GM19468 (cell line): ENCODE results near the gene DNAH6.
"Not testable (repeated sequence)": the region's sequence is repeated elsewhere in the genome, so short reads cannot be mapped to it uniquely, and the experiment has no call there.

ENCODE experiments used
- ATAC-seq: cut with Tn5 transposase; IDR thresholded peaks from one replicate; pipeline ENCODE4 v1.9.1; 2021; ENCODE audit warnings: mild to moderate bottlenecking, moderate library complexity, moderate number of reproducible peaks; ENCODE audit not compliant: unreplicated experiment; ENCODE audit errors: extremely low read depth

DNAH6 gene

DNA sequence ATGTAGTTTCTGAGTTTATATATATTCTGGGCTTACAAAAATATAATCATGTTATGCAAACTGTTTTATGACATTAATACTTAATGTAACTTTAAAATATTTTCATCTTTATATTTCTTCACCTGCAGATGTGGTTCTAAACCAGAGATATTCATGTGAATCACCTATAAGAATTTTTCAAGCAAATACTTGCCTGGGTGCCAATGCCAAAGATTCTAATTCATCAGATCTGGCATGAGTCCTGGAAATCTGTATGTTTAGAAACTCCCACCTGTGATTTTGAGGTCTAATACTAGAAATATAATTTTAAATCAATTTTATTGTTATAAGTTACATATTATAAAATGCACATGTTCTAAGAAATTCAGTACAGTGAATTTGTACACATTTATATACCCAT, 19.9 kb upstream of the DNAH6 start:
- no peak for ATAC-seq

DNA sequence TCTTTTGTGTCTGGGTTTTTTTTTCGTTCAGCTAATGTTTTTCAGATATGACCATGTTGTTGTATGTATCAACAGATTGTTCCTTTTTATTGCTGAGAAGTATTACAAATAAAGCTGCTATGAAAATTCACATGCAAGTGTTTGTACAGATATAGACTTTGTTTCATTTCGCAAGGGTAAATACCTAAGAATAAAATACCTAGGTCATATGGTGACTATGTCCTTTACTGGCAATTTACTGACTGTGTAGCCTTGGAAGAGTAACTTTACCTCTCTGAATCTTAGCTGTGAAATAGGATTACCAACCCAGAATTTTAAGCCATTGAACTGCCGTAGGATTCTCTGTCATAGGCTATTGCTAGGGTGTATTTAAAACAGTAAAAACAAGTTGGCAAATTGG, 19.0 kb upstream of the DNAH6 start:
- no peak for ATAC-seq

DNA sequence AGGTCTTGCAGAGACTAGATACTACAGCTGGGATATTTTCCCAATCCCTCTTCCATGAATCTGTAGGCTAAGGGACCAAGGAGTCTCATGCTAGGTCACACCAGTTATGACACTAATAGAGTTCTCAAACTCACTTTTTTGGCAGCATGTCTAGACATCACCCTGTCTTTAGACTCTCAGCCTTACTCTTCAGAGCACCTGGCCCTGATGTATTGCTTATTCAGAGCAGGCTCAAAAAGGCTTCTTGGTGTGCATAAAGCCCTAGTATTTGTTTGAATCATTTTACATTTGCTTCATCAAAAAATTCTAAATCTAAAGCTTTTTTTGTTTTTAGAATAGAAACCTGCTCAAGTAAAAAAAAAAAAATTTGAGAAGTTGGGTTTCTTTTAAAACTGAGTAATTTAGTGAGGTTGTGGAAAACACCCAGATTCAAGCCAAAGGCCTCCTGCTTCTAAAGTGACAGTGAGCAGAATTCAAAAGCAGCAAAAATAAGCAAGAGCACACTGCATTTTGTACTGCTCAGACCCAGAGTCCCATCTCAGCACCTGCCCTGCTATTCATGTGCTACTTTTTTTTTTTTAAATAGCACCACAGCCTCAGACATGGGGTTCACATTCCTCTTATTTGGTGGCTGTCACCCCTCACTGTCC, 18.0 kb upstream of the DNAH6 start:
- no peak for ATAC-seq

DNA sequence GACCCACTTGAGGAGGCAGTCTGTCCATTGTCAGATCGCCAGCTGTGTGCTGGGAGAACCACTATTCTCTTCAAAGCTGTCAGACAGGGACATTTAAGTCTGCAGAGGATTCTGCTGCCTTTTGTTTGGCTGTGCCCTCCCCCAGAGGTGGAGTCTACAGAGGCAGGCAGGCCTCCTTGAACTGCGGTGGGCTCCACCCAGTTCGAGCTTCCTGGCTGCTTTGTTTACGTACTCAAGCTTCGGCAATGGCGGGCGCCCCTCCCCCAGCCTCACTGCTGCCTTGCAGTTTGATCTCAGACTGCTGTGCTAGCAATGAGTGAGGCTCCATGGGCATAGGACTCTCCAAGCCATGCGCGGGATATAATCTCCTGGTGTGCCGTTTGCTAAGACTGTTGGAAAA, 5.3 kb upstream of the DNAH6 start:
- not testable (repeated sequence) for ATAC-seq

DNA sequence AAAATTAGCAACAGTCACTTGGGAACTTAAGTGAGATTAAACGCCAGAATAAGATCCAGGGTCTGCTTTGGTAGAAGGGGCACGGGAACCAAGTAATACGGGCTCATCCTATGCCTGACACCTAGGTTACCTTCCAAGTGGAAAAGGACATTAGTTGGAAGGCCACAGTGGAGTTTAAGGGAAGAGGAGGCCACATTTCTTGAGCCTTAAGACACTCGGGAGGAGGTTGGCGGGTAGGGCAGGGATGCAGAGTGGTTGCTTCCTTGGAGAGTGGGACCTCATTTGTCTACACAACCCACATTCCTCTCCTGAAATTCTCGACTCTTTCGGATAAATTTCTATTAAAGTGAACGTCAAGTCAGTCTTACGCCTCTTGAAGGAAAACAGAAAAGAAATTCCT, 510 bp upstream of the DNAH6 start:
- ATAC-seq = no peak

DNA sequence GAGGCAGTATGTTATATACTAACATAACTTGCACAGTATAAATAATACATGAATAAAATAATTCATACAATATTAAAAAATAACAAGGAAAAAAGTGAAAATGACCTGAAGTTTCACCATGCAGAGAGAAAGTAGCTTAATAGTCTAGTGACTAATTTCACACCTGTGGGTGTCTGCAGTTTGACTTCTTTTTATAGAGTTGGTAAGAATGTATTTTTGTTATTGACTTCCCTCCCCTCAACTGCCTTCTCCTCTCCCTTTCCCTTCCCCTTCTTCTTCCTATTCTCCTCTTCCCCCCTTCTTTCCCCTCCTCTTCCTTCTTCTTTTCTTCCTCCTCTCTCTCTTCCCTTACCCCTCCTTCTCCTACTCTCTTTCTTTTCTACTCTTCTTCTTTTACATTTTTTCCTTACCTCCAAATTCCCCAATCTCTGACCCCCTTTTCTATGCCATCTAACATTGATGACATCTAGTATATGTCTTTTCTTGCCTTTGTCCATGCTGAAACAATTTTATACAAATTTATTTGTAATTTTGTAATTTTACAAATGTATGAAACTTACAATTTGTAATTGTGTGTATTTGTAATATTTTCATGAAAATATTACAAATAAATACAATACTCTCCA, 3.1 kb downstream of the DNAH6 start:
- no peak for ATAC-seq

DNA sequence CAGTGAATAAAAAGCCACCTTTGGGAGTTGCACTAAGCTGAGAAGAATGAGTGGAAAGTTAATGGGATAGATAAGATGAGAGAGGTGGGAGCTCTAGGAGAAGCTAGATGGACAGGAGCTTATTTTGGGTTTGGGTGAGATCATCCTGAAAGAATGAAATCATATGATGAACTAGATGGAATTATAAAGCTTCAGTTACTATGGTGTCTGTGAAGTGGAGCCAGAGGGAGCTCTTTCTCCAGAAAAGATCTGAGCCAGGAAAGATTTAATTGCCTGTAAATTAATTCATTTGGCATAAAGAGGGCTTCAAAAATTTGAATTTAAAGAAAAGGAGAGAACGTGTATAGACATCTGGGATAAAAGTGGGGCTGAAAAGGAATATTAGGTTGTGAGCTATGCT, 10.3 kb downstream of the DNAH6 start:
- ATAC-seq = no peak

DNA sequence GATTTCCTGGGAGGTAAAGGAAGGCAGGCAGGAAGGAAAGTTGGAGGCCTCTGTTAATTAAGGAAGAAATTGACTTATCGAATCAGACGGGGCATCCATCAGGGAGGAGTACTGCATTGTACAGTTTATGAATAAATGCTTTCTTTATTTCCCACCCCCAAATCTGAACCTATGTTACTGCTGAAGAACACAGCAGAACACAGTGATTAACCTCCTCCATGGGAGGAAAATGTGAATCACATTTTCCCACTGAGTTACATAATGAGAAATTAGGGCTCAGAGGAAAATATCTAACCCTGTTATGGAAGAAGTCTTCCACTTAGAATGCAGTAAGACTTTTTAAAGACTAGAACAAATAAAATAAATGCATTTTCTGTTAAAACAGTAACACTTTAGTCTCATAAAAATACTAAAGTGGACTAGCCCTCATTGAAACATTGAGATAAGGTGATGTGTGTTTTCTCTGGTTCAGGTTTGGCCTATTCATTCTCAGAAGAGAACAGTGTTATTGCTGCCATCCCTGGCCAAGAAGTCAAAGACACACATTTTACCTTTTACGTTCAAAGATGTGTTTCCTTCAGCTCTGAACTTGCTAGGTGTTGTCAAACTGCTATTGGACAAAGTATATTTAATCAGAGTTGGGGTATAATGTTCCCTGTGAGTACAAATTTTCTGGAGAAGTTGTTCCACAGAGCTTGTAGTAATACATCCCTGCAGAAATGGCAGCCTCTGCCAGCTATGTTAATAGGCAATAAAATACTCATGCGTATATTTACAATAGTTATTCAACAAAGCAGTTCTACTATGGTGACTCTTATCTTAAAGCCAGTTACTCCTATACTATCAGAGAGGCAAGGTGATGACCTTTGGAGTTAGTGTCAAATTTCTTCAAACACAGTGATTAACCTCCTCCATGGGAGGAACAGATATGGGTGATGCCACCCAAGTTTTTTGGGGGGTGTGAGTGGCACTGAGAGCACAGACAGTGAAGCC, 11.1 kb downstream of the DNAH6 start:
- no peak for ATAC-seq

DNA sequence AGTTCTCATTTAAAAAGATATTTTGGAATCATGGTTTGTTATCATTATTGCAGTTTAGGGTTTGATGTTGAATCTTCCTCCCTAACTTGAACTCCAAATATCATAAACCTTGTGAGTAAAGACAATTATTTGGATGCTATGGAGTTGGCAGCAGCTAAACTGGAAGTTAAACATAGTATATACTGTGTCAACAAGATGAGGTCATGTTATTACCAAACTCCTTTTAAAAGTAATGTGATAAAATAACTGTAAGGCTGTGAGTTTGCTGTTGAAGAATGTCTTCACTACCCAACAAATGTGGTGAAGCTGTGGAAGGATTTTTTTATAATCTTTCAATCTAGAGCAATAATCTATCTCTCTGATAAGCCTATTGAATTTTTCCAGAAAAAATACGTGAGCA, 16.0 kb downstream of the DNAH6 start:
- no peak for ATAC-seq

DNA sequence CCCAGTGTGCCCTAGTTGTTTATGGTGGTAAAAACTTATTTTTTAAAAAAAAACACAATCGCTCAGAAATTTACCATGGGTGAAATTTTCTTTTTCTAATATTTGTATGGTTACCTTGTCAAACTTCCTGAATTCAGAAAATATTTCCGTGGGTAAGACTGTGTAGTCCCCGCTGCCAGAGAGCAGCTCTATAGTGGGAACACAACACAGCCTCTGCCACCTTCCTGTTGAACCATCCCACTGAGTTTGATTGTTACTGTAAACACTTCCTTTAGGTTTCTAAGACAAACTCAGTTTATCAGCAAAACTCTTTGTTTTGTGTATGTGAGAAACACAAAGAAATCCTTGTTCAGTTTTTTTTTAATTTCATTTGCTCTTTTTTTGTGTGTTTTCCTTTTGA, 17.9 kb downstream of the DNAH6 start:
- no peak for ATAC-seq

DNA sequence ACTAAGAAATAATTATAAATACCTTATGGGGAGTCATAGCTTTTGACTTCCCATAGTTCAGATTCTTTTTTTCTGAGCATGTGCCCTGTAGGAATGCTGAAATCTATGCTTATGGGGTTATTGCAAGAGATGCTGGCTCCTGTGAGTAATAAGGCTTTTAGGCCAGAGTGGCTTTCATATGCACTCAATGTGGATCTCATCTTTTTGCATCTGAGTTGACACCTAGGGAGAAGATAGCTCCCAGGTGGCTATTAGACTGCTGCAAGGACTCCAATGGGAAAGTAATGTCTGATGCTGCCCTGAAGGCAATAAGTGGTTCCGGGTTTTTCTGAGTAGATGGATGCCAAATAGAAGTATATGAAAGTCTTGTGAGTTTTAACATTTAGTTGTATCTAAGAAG, 21.0 kb downstream of the DNAH6 start:
- ATAC-seq = no peak

DNA sequence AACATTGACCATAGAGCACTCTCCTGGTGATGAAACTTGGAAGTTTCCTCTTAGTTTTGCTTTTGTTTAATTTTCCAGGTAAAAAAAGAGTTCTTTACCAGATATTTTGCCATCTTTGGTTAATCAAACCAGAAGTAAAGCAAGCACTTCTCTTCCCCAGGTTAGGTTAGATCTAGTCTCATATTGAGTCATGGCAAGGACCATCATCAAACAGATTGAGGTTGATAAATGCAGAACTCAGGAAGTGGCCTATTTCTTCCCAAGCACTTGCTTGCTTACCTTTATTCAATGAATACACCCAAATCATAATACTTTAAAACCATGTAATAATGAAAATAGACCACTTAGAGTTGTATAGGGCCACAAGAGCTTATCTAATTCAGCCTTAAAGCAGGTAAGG, 23.4 kb downstream of the DNAH6 start:
- ATAC-seq = no peak

DNA sequence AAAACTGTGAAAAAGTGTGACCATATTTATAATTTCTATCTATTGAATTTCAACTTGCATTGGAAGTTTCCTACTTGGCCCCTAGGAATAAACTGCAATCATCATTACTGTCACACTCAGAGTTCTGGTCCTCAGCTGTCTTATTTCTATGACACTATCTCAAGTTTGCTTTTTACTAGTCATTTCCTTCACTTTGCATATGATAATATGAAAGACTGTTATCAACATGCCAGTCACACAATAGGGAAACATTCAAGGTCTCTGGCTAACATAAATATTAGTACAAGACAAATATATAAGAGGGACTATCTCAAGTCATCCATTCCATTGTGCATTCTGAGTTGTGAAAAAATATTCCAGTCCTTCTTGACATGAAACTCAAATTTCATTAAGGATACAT, 28.7 kb downstream of the DNAH6 start:
- no peak for ATAC-seq

DNA sequence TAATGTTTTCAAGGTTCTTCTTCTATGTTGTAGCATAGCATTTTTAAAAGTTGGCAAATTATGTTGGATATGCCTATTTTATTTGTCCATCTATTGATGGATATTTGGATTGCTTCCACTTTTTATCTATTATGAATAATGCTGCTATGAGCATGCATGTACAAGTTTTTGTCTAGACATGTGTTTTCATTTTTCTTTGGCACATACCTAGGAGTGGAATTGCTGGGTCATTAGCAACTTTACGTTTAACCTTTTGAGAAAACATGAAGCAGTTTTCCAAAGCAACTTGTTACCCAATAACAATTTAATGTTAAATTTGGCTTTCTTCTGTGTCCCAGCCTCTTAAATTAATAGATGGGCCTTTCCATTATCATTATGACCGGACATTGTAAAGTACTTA, 30.3 kb downstream of the DNAH6 start:
- ATAC-seq = no peak

DNA sequence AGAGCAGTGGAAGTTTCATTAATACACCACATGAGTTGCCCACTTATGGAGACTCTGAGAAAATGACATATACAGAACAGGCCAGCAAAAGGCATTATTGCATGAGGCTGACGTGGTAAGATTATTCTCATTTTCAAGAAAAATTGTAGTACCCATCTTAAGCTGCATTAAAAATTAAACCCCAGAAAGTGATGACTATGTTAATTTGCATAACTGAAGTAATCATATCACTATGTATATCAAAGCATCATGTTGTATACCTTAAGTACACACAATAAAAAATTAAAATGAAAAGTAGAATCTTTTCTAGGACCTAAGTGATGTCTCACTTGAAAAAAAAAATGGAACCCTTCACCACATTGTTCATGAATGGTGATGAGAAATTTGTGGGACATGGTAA, 32.0 kb downstream of the DNAH6 start:
- ATAC-seq = no peak

DNA sequence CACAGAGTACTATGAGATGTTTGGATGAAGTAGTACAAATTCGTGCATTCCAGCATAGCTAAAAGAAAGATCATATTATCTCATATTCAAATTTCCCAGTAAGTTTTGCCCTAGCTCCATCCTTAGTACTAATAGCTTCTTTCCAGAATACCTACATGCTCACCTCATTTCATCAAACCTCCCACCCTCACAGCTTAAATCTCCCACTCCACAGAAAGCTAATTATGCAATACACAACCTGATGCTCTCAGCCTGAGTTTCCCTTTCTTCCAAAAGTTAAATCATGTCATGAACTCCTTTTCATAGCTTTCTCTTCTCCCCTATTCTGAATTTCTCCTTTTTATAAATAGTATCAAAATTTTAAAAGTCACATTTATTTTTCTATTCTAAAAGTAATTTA, 34.6 kb downstream of the DNAH6 start:
- no peak for ATAC-seq

DNA sequence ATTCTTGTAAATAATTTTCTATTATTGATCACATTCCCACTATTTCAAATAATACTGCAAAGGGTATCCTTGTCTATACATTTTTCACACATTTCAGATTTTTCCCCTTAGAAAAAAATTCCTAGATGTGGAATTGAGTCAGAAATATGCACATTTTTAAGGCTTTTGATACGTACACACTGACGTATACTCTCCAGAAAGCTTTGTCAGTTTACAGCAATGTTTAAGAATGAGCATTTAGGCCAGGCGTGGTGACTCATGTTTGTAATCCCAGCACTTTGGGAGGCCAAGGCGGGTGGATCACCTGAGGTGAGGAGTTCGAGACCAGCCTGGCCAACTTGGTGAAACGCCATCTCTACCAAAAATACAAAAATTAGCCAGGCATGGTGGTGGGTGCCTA, 35.2 kb downstream of the DNAH6 start:
- ATAC-seq = not testable (repeated sequence)

DNA sequence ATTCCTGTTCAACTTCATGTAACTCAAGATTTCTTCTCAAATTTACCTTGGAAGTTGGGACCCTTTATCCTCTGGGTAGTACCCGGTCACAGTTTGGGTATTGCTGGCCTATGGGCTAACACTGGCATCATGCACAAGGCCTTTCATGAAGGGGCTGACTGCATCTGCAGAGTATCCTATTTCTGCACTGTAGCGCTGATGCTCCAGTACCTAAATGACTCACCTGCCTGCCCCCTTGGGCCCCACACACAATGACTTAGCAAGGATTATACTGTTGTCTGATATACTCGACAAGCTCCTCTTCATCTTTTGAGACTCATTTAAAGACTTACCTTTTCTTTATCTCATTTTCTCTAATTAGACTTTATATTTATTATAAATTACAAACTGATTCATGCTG, 39.9 kb downstream of the DNAH6 start:
- no peak for ATAC-seq

DNA sequence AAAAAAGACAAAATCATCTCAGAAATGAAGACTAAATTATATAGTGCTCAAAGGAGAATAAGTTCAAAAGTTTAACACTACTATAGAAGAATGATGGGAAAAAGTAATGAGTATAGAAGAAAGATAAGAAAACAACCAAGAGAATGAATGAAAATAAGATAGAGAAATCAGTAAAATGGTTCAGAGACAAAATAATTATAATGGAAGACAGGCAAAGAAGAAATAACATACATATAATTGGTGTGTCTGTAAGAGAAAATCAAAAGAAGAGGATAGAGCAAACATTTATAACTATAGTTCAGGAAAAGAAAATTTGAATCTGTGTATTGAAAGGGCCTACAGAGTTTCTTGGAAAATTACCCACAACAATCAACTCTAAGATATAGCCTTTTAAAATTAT, 43.5 kb downstream of the DNAH6 start:
- ATAC-seq = no peak

DNA sequence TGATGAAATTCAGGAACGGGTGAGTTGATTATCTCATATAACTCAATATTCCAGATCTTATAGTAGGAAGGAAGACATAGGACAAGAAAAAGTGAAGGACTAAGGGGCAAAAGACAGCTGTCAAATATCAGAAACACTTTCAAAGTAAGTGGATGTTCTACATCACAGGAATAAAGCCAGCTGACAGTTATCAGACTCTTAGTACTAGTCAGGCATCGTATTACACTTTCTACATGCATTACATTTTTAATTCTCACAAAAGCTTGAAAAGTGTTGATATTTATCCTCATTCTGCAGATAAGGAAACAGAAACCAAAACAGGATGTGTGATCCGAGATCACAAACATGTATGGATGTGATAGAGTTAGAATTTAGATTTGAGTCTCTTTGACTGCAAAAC, 63.4 kb downstream of the DNAH6 start:
- ATAC-seq = no peak

DNA sequence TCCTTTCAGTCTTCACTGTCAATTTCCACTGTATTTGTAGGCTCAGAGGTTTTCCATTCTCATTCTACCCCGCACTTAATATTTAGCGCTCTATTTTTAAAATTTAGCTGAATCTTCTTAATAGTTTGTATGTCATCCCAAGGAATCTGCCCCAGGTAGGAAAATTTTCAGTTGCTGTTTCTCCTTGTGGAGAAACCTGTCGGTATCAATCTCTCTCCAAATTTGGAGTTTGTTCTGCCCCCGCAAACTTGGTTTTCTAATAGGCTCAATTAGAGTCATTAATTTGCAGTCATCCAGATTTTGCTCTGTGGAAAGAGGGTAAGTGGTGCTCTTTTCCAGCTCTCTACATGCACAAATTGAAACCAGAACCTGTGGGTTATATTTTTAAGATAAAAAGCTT, 87.6 kb downstream of the DNAH6 start:
- ATAC-seq = no peak
